GM21786 (cell line): ENCODE data around the gene CDK14.
A peak's percentile ranks its signal among the peaks of the same experiment; 100 is the strongest.

Experiments
- ATAC-seq: cut with Tn5 transposase; IDR thresholded peaks from one replicate; pipeline ENCODE4 v1.9.1; 2021; ENCODE audit not compliant: unreplicated experiment

Gene CDK14

GRCh38 chr7:90835861-90836260 is 239.7 kb downstream of the CDK14 start:
- no peak for ATAC-seq

GRCh38 chr7:90836937-90837336 is 240.8 kb downstream of the CDK14 start:
- ATAC-seq, result no peak

GRCh38 chr7:90838799-90839198 is 242.7 kb downstream of the CDK14 start:
- no peak for ATAC-seq

- ATAC-seq, result no peak
These were observed 243.2 kb downstream of the CDK14 start for GRCh38 chr7:90839316-90839715.

GRCh38 chr7:90839727-90840291 is 243.7 kb downstream of the CDK14 start:
- ATAC-seq, result no peak

- ATAC-seq, result no peak
These were observed 245.8 kb downstream of the CDK14 start for GRCh38 chr7:90841759-90842429.

- no peak for ATAC-seq
These were observed 246.3 kb downstream of the CDK14 start for GRCh38 chr7:90842430-90842788.

GRCh38 chr7:90843472-90843871 is 247.4 kb downstream of the CDK14 start:
- ATAC-seq, result no peak

- ATAC-seq, result no peak
These were observed 248.3 kb downstream of the CDK14 start for GRCh38 chr7:90844421-90844820.

GRCh38 chr7:90846192-90846591 is 250.1 kb downstream of the CDK14 start:
- ATAC-seq, result no peak

- ATAC-seq, result no peak
These were observed 253.9 kb downstream of the CDK14 start for GRCh38 chr7:90850066-90850465.

- no peak for ATAC-seq
These were observed 254.3 kb downstream of the CDK14 start for GRCh38 chr7:90850471-90850870.

- peak; percentile 63 for ATAC-seq
These were observed 257.1 kb downstream of the CDK14 start for GRCh38 chr7:90853205-90853604.

GRCh38 chr7:90856351-90857070 is 260.4 kb downstream of the CDK14 start:
- no peak for ATAC-seq

GRCh38 chr7:90857603-90858002 is 261.5 kb downstream of the CDK14 start:
- no peak for ATAC-seq

GRCh38 chr7:90858546-90858945 is 262.4 kb downstream of the CDK14 start:
- ATAC-seq, result no peak

GRCh38 chr7:90859521-90859920 is 263.4 kb downstream of the CDK14 start:
- ATAC-seq, result no peak

- ATAC-seq, result no peak
These were observed 268.0 kb downstream of the CDK14 start for GRCh38 chr7:90864088-90864487.

GRCh38 chr7:90869335-90869734 is 273.2 kb downstream of the CDK14 start:
- no peak for ATAC-seq

GRCh38 chr7:90876701-90877100 is 280.6 kb downstream of the CDK14 start:
- no peak for ATAC-seq

- peak; percentile 68 for ATAC-seq
These were observed 281.1 kb downstream of the CDK14 start for GRCh38 chr7:90877201-90877600.

- no peak for ATAC-seq
These were observed 283.8 kb downstream of the CDK14 start for GRCh38 chr7:90879924-90880323.
